HL-60/S4 treated with retinoic acid at 250 ng/mL for 4 days and 3 days (cell line): Measurements from ENCODE around the gene CBR1.

Experiments
- in situ Hi-C: fragments of 300-500 bp; cut with MboI; formaldehyde crosslinking; loops from 2 replicates; pipeline ENCODE4 v1.7.0; 2022; ENCODE audit warnings: low sequenced_read_pairs

Gene CBR1

DNA sequence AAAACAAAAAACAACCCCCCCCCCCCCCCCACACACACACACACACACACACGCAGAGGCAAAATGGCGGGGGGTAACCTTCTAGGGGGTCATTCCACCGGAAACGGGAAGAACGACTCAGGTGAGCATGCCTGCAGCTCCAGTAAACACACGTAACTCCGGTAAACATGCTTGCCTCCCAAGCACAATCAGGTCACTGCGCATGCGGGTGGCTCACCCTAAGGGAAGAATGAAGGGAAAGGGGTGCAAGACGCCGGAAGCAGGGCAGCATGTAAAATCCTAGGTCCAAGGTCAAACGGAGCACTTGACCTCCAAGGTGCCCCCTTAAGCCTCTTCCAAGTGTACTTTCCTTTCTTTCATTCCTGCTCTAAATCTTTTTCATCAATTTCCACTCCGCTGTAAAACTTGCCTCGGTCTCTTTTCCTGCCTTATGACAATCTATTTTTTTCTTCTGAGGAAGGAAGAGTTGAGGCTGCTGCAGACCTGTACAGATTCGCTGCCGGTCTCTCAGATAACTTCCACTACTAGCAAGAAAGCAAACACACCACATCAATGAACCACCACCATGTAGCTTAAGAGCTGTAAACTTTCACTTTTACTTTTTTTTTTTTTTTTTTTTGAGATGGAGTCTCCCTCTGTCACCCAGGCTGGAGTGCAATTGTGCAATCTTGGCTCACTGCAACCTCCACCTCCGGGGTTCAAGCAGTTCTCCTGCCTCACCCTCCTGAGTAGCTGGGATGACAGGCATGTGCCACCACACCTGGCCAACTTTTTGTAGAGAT is 44.0 kb downstream of the CBR1 start:
- in situ Hi-C loops, result no loop called here

DNA sequence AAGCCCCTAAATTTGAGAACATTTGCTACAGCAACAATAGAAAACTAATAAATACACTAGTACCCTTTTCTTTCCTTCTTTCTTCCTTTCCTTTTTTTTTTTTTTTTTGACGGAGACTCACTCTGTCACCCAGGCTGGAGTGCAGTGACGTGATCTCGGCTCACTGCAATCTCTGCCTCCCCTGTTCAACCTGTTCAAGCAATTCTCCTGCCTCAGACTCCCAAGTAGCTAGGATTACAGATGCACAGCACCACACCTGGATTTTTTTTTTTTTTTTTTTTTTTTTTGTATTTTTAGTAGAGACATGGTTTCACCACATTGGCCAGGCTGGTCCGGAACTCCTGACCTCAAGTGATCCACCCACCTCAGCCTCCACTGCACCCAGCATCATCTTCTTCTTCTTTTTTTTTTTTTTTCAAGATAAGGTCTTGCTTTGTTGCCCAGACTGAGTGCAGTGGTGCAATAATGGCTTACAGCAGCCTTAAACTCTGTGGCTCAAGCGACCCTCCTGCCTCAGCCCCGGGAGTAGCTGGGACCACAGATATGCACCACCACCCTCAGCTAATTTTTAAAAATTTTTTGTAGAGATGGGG is 45.4 kb downstream of the CBR1 start:
- in situ Hi-C loops, result no loop called here

DNA sequence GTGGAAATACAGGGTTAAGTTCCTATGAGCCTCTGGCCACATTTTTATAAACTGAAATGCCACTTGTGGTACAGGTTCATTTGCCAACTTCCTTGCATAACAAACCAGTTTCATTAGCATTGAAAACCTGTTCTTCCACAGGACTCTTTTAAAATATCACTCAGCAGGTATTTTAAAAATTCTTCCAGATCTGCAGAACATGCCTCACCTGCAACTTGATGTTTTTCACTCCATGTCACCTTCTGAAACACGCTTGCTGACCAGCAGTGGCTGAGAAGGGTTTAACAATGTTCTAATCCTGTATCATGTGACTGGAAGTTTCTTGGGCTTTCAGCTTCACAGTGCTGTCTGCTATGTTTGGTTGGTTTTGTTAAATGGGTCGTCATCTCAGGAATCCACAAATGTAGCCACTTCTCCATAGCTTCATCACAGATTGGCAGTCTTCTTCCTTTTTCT is 47.5 kb downstream of the CBR1 start:
- in situ Hi-C loops, result no loop called here

DNA sequence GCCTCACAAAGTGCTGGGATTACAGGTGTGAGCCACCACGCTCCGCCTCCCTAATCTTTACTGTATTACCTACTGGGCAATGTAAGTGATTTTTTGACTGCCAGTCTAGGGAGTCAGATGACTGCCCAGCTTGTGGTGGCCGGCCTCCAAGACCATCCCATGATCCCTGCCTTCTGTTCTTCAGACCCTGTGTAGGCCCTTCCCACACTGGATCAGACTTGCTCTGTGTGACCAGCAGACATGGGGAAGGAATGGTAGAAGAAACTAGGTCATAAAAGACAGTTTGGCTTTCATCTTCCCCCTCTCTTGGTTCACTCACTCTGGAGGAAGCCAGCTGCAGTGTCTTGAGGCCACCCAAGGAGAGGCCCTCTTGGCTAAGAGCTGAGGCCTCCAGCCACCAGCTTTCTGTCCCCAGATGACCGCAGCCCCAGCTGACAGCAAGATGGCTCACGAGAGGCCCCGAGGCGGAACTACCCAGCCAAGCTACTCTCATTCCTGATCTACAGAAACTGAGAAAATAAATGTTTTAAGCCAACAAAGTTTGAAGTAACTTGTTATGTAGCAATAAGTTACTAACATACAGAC is 50.6 kb downstream of the CBR1 start:
- in situ Hi-C loops, result no loop called here
